Endothelial cell of umbilical vein (primary cell): ENCODE results near the gene DCAF12. TPM values are rescaled to one million over a fixed set of nuclear protein-coding genes. Genes with fewer than 3 reads are reported as not detected.

ENCODE experiments used
- BruUV-seq: library from RNA; stranded (reverse); fragments of 400-500 nt; replicated peaks from 2 replicates; lab custom pipeline; 2021; lab: Mats Ljungman, UMichigan
- CTCF ChIA-PET: fragments of 300-600, 350-600 bp; sonication (Branson Sonifier 250); formaldehyde crosslinking; loops from one replicate; lab custom pipeline; 2021; ENCODE audit warnings: antibody characterized with exemption, inconsistent platforms; lab: Charles Lee
- POLR2A ChIA-PET: fragments of 300-600, 350-600 bp; sonication (Branson Sonifier 250); formaldehyde crosslinking; loops from one replicate; lab custom pipeline; 2021; ENCODE audit warnings: antibody characterized with exemption, inconsistent platforms; lab: Charles Lee
- DNase-seq: peaks from one replicate; pipeline ENCODE4 v3.0.0-alpha.2; 2011; ENCODE audit warnings: low read depth, low spot score
- FAIRE-seq: peaks from 2 replicates; lab custom pipeline; 2011; peaks lifted over from hg19 to GRCh38; lab: Jason Lieb, UNC
- H2AFZ ChIP-seq: 2 replicates; pipeline ENCODE4 v1.6.0; 2012; ENCODE audit warnings: low read depth, low read length, control low read depth, inconsistent platforms
- H3K27ac ChIP-seq: 2 replicates; pipeline ENCODE4 v1.5.1; 2011; ENCODE audit warnings: low read depth, mild to moderate bottlenecking, control low read depth, low read length, moderate library complexity; ENCODE audit not compliant: insufficient read depth
- H3K27me3 ChIP-seq, 2 experiments: 2 replicates each; pipeline versions ENCODE4 v1.6.0 to v1.6.1; 2011; ENCODE audit warnings: low read length in 2 of 2, mixed read lengths in 1 of 2; ENCODE audit not compliant: control insufficient read depth in 2 of 2, insufficient read depth in 2 of 2
- H3K36me3 ChIP-seq, 2 experiments: 2 replicates in 1 of 2; 3 replicates in 1 of 2; pipeline ENCODE4 v1.5.1; 2011; ENCODE audit warnings: low read length in 2 of 2, mild to moderate bottlenecking in 1 of 2, moderate library complexity in 1 of 2; ENCODE audit not compliant: control insufficient read depth in 2 of 2, insufficient read depth in 2 of 2; ENCODE audit errors: extremely low read depth in 1 of 2
- H3K4me1 ChIP-seq: 3 replicates; pipeline ENCODE4 v1.5.1; 2011; ENCODE audit warnings: mild to moderate bottlenecking, low read length; ENCODE audit not compliant: control insufficient read depth, insufficient read depth; ENCODE audit errors: extremely low read depth
- H3K4me2 ChIP-seq: 2 replicates; pipeline ENCODE4 v1.6.1; 2011; ENCODE audit warnings: low read length, control low read depth, mixed read lengths; ENCODE audit not compliant: insufficient read depth
- H3K4me3 ChIP-seq, 3 experiments: fragments of 200-600 bp in 1 of 3; sonication (generic), shearing (Covaris generic) in 1 of 3; replicated peaks in 1 of 3; 2 replicates each; pipeline ENCODE4 v1.5.1; 2011 to 2016; ENCODE audit warnings: control low read depth in 3 of 3, low read length in 3 of 3, mild to moderate bottlenecking in 2 of 3, inconsistent platforms in 1 of 3, low read depth in 1 of 3, moderate library complexity in 1 of 3; ENCODE audit not compliant: insufficient read depth in 1 of 3
- H3K79me2 ChIP-seq: 2 replicates; pipeline ENCODE4 v1.6.0; 2012; ENCODE audit warnings: low read length, inconsistent platforms; ENCODE audit not compliant: control insufficient read depth, insufficient read depth
- H3K9ac ChIP-seq: replicated peaks from 2 replicates; pipeline ENCODE3; 2011; ENCODE audit warnings: low read length, control low read depth; ENCODE audit not compliant: insufficient read depth; ENCODE audit errors: extremely low read depth
- H3K9me1 ChIP-seq: replicated peaks from 3 replicates; pipeline ENCODE4 v1.6.0; 2011; ENCODE audit warnings: mild to moderate bottlenecking, low read length; ENCODE audit not compliant: control insufficient read depth, insufficient read depth; ENCODE audit errors: extremely low read depth
- H3K9me3 ChIP-seq: replicated peaks from 2 replicates; pipeline ENCODE4 v1.5.1; 2012; ENCODE audit warnings: low read length, inconsistent platforms; ENCODE audit not compliant: control insufficient read depth, insufficient read depth
- H4K20me1 ChIP-seq: replicated peaks from 2 replicates; pipeline ENCODE3; 2011; ENCODE audit warnings: mild to moderate bottlenecking, low read length; ENCODE audit not compliant: control insufficient read depth, insufficient read depth; ENCODE audit errors: extremely low read depth
- FOS ChIP-seq: IDR thresholded peaks from 2 replicates; pipeline ENCODE4 v1.6.1; 2011; ENCODE audit warnings: mild to moderate bottlenecking, low read length, moderate library complexity, borderline replicate concordance; ENCODE audit not compliant: insufficient read depth
- GATA2 ChIP-seq: IDR thresholded peaks from 2 replicates; pipeline ENCODE4 v1.7.0; 2011; ENCODE audit warnings: low read depth, mild to moderate bottlenecking, moderate library complexity, mixed read lengths, low read length; ENCODE audit not compliant: insufficient read length, insufficient read depth
- JUN ChIP-seq: IDR thresholded peaks from 2 replicates; pipeline ENCODE4 v1.6.1; 2011; ENCODE audit warnings: borderline replicate concordance, low read depth; ENCODE audit not compliant: insufficient read length, insufficient read depth
- MYC ChIP-seq: IDR thresholded peaks from one replicate; pipeline ENCODE4 v1.6.1; 2011; ENCODE audit warnings: mild to moderate bottlenecking, low read depth, low read length
- POLR2A ChIP-seq: IDR thresholded peaks from 2 replicates; pipeline ENCODE4 v1.6.1; 2012; ENCODE audit warnings: low read depth, mild to moderate bottlenecking, control low read depth, low read length
- POLR2AphosphoS5 ChIP-seq: IDR thresholded peaks from 2 replicates; pipeline ENCODE4 v1.6.1; 2012; ENCODE audit warnings: low read depth, mild to moderate bottlenecking, control low read depth, low read length, moderate library complexity; ENCODE audit not compliant: insufficient read depth
- dilution Hi-C: fragments of 300-500 bp; cut with MboI; formaldehyde crosslinking; loops from one replicate; pipeline ENCODE4 v1.15.0; 2019; ENCODE audit warnings: low sequenced_read_pairs; ENCODE audit not compliant: extremely low pct_ligation_motif_present
- intact Hi-C: fragments of 100-400 bp; cut with micrococcal nuclease; formaldehyde crosslinking; loops from one replicate; pipeline ENCODE4 v1.10.0; 2022
- polyA plus RNA-seq, 4 experiments: library from polyadenylated mRNA; depleted of rRNA in 3 of 4; stranded (reverse) in 3 of 4; unstranded in 1 of 4; fragments of >200 nt; gene quantifications; 2 replicates each; pipeline versions ENCODE4 v1.2.1 to v1.2.3, GENCODE V29; 2011 to 2012; ENCODE audit warnings: missing spikeins in 1 of 4
- total RNA-seq: library from RNA; stranded (reverse); gene quantifications from 2 replicates; pipeline ENCODE4 v1.2.3, GENCODE V29; 2021
- TF ChIP-seq, protein P1 (sequence below), 2 donors: IDR thresholded peaks; 1 replicate in 1 of 2; 2 replicates in 1 of 2; pipeline ENCODE4 v1.5.1; 2011; ENCODE audit warnings: low read length in 2 of 2, mild to moderate bottlenecking in 2 of 2, moderate library complexity in 2 of 2, control low read depth in 1 of 2, inconsistent platforms in 1 of 2, low read depth in 1 of 2; ENCODE audit not compliant: insufficient read depth in 1 of 2; ENCODE audit errors: extremely low read depth in 1 of 2
- TF ChIP-seq, protein P2 (sequence below): IDR thresholded peaks from 2 replicates; pipeline ENCODE4 v1.6.1; 2011; ENCODE audit not compliant: insufficient read depth, insufficient read length

DCAF12 gene
- total and polyA plus RNA-seq, 2 donors (not counting 3 experiments of a cell fraction or from before 2014, with no cell fraction given): 26.2 to 28.4 TPM

DNA sequence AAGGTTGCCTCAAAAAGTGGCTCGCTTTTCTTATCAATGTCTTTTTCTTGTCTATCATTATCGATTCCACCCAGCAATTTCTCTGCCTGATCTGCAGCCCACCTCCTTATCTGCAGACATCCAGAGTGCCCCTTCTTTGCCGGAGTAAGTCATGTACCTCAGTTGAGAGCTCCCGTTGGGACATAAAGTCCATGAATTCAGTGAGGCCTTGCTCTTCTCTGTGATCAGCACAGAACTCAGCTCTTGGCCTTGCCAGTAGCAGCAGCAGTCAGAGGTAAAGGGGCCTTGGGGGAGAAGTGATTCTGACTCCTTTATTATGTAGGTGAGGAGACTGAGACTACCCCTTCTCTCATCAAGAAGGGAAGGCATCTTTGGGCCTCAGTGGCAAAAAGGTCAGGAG is 24.9 kb upstream of the DCAF12 start:
- FAIRE-seq: no peak
- H3K79me2 ChIP-seq: no peaks in the 10 kb centered on the region
- dilution Hi-C loops: no loop called here
- no peaks in the 10 kb centered on the region for H3K36me3 ChIP-seq
- no peaks in the 10 kb centered on the region for H3K4me1 ChIP-seq
- TF ChIP-seq JUN (no peak), GATA2 (no peak), POLR2AphosphoS5 (no peak), FOS (no peak), MYC (no peak), POLR2A (no peak)
- TF ChIP-seq, protein P1, sequence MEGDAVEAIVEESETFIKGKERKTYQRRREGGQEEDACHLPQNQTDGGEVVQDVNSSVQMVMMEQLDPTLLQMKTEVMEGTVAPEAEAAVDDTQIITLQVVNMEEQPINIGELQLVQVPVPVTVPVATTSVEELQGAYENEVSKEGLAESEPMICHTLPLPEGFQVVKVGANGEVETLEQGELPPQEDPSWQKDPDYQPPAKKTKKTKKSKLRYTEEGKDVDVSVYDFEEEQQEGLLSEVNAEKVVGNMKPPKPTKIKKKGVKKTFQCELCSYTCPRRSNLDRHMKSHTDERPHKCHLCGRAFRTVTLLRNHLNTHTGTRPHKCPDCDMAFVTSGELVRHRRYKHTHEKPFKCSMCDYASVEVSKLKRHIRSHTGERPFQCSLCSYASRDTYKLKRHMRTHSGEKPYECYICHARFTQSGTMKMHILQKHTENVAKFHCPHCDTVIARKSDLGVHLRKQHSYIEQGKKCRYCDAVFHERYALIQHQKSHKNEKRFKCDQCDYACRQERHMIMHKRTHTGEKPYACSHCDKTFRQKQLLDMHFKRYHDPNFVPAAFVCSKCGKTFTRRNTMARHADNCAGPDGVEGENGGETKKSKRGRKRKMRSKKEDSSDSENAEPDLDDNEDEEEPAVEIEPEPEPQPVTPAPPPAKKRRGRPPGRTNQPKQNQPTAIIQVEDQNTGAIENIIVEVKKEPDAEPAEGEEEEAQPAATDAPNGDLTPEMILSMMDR (IDR thresholded peaks at IDR 0.05; ENCODE audit: extremely low read depth in 1 of 2, insufficient read depth in 1 of 2, low read depth in 1 of 2, low read length in 2 of 2): no peak
- TF ChIP-seq, protein P2, sequence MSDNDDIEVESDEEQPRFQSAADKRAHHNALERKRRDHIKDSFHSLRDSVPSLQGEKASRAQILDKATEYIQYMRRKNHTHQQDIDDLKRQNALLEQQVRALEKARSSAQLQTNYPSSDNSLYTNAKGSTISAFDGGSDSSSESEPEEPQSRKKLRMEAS: no peak
- peaks cover 4 to 7% of the 10 kb centered on the region in 2 experiments for H3K27me3 ChIP-seq
- CTCF ChIA-PET: interaction anchor here (1.1 to 2.0 kb wide), 4 partner anchors 9 to 27 kb away, joined by 3 to 7 read pairs (median 3); partner anchors contain the start of gene UBAP1
- DNase-seq: no peak
- no peak overlapping the region for H3K4me3 ChIP-seq
- H3K4me2 ChIP-seq: no peak overlapping the region
- H3K9me3 ChIP-seq: no peaks in the 10 kb centered on the region
- BruUV-seq: no TSS peak
- H3K9me1 ChIP-seq: no peaks in the 10 kb centered on the region
- H3K27ac ChIP-seq: no peak overlapping the region
- POLR2A ChIA-PET: no interaction called here
- H2AFZ ChIP-seq: no peak overlapping the region
- H4K20me1 ChIP-seq: no peaks in the 10 kb centered on the region
- intact Hi-C loops: no loop called here
- no peak overlapping the region for H3K9ac ChIP-seq
